ENCODE data around the gene CMPK1. TPM values are rescaled to one million over a fixed set of nuclear protein-coding genes. Genes with fewer than 3 reads are reported as not detected.

CMPK1 gene
- total and polyA plus RNA-seq, 2 donors (not counting 3 experiments of a cell fraction or from before 2014, with no cell fraction given): 16.4 to 79.6 TPM

DNA sequence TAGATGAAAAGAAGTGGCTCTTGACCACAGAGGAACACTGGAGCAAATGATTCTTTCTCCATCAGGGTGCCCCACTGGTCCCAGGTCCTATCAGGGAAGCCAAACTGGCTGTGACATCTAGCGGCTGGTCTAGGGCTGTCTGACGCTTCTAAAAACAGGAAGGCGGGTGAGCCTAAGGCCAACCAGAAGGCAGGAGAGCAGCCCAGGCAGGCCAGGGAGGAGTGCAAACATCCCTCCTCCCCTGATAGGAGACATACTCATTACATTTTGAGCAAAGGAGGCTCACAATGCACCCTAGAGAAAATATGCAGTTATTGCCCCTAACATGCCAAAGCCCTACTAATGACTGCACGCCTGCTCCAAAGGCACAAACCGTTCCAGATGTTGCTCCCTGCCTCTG, 72.1 kb downstream of the CMPK1 start:
- peaks cover 8 to 24% of the 10 kb centered on the region in 2 experiments for H3K27me3 ChIP-seq (ENCODE audit: control insufficient read depth in 2 of 2, insufficient read depth in 2 of 2, low read length in 2 of 2)
- intact Hi-C loops (cut with micrococcal nuclease) (no loop called here), dilution Hi-C loops (cut with MboI; ENCODE audit: extremely low pct_ligation_motif_present, low sequenced_read_pairs) (no loop called here)
- CTCF ChIA-PET: no interaction called here
- H3K9me3 ChIP-seq (replicated peaks; ENCODE audit: control insufficient read depth, insufficient read depth, low read length): no peaks in the 10 kb centered on the region
- H4K20me1 ChIP-seq (replicated peaks; ENCODE audit: control insufficient read depth, extremely low read depth, insufficient read depth, low read length): no peaks in the 10 kb centered on the region
- no TSS peak for BruUV-seq (replicated peaks)
- no peaks in the 10 kb centered on the region for H3K36me3 ChIP-seq (ENCODE audit: control insufficient read depth in 2 of 2, extremely low read depth in 1 of 2, insufficient read depth in 2 of 2, low read length in 2 of 2)
- FAIRE-seq (no peak), DNase-seq (ENCODE audit: low read depth, low spot score) (no peak)
- TF ChIP-seq MYC (IDR thresholded peaks at IDR 0.05; ENCODE audit: low read depth, low read length): no peak
- no peak overlapping the region for H2AFZ ChIP-seq (ENCODE audit: low read depth, low read length)
- no peaks in the 10 kb centered on the region for H3K79me2 ChIP-seq (ENCODE audit: control insufficient read depth, insufficient read depth, low read length)
- no peaks in the 10 kb centered on the region for H3K4me1 ChIP-seq (ENCODE audit: control insufficient read depth, extremely low read depth, insufficient read depth, low read length)
- POLR2A ChIA-PET: no interaction called here
- H3K27ac ChIP-seq (ENCODE audit: insufficient read depth, low read depth, low read length): no peak overlapping the region
- H3K9me1 ChIP-seq (replicated peaks; ENCODE audit: control insufficient read depth, extremely low read depth, insufficient read depth, low read length): no peaks in the 10 kb centered on the region
- H3K4me3 ChIP-seq (replicated peaks in 1 of 3; ENCODE audit: insufficient read depth in 1 of 3, low read depth in 1 of 3, low read length in 3 of 3): no peak overlapping the region
- H3K4me2 ChIP-seq (ENCODE audit: insufficient read depth, low read length): no peak overlapping the region
- no peak overlapping the region for H3K9ac ChIP-seq (replicated peaks; ENCODE audit: extremely low read depth, insufficient read depth, low read length)

GRCh38 chr1:47406966-47407365, 73.4 kb downstream of the CMPK1 start:
- H4K20me1 ChIP-seq (replicated peaks; ENCODE audit: control insufficient read depth, extremely low read depth, insufficient read depth, low read length): no peaks in the 10 kb centered on the region
- no peaks in the 10 kb centered on the region for H3K79me2 ChIP-seq (ENCODE audit: control insufficient read depth, insufficient read depth, low read length)
- no peaks in the 10 kb centered on the region for H3K36me3 ChIP-seq (ENCODE audit: control insufficient read depth in 2 of 2, extremely low read depth in 1 of 2, insufficient read depth in 2 of 2, low read length in 2 of 2)
- TF ChIP-seq GATA2 (IDR thresholded peaks at IDR 0.05; ENCODE audit: insufficient read depth, insufficient read length, low read depth, low read length): no peak
- no peak for TF ChIP-seq POLR2AphosphoS5 (IDR thresholded peaks at IDR 0.05; ENCODE audit: insufficient read depth, low read depth, low read length)
- ChIA-PET POLR2A (no interaction called here), CTCF (interaction anchor here (1.4 kb wide), 1 partner anchor 31 kb away, joined by 5 read pairs; the partner anchor contains the start of gene FOXD2)
- H3K9me3 ChIP-seq (replicated peaks; ENCODE audit: control insufficient read depth, insufficient read depth, low read length): no peaks in the 10 kb centered on the region
- H3K9ac ChIP-seq (replicated peaks; ENCODE audit: extremely low read depth, insufficient read depth, low read length): no peak overlapping the region
- intact Hi-C loops (cut with micrococcal nuclease): no loop called here
- no peak overlapping the region for H3K4me3 ChIP-seq (replicated peaks in 1 of 3; ENCODE audit: insufficient read depth in 1 of 3, low read depth in 1 of 3, low read length in 3 of 3)
- H3K4me1 ChIP-seq (ENCODE audit: control insufficient read depth, extremely low read depth, insufficient read depth, low read length): no peaks in the 10 kb centered on the region
- peaks cover 8 to 20% of the 10 kb centered on the region in 2 experiments for H3K27me3 ChIP-seq (ENCODE audit: control insufficient read depth in 2 of 2, insufficient read depth in 2 of 2, low read length in 2 of 2)
- no peak overlapping the region for H2AFZ ChIP-seq (ENCODE audit: low read depth, low read length)
- no TSS peak for BruUV-seq (replicated peaks)
- FAIRE-seq: no peak
- no peaks in the 10 kb centered on the region for H3K9me1 ChIP-seq (replicated peaks; ENCODE audit: control insufficient read depth, extremely low read depth, insufficient read depth, low read length)
- H3K4me2 ChIP-seq (ENCODE audit: insufficient read depth, low read length): no peak overlapping the region
- DNase-seq (ENCODE audit: low read depth, low spot score): no peak
- no peak overlapping the region for H3K27ac ChIP-seq (ENCODE audit: insufficient read depth, low read depth, low read length)
- dilution Hi-C loops (cut with MboI; ENCODE audit: extremely low pct_ligation_motif_present, low sequenced_read_pairs): no loop called here
